ENCODE results near the gene ATG2B.

Gene ATG2B

GRCh38 chr14:96294246-96294645 lies 68.9 kb downstream of the ATG2B start:
- Mint-ChIP-seq H3K27ac (ENCODE audit: low read depth) (no peak overlapping the region), H3K9me3 (no peaks in the 10 kb centered on the region), H3K36me3 (ENCODE audit: insufficient read depth) (peaks cover 24% of the 10 kb centered on the region), H3K4me1 (no peaks in the 10 kb centered on the region), H3K27me3 (no peaks in the 10 kb centered on the region), H3K4me3 (no peak overlapping the region)
- no peak for ATAC-seq (replicated peaks; ENCODE audit: extremely low read depth, poor library complexity, severe bottlenecking)
- DNase-seq (ENCODE audit: low spot score in 2 of 2): no peak

- Mint-ChIP-seq H3K36me3 (ENCODE audit: insufficient read depth) (peaks cover 42% of the 10 kb centered on the region), H3K9me3 (no peaks in the 10 kb centered on the region), H3K4me1 (no peaks in the 10 kb centered on the region), H3K27me3 (no peaks in the 10 kb centered on the region), H3K27ac (ENCODE audit: low read depth) (no peak overlapping the region), H3K4me3 (no peak overlapping the region)
- ATAC-seq (replicated peaks; ENCODE audit: extremely low read depth, poor library complexity, severe bottlenecking) (no peak), DNase-seq (ENCODE audit: low spot score in 2 of 2) (no peak)
Measured at GRCh38 chr14:96287856-96288255, 75.3 kb downstream of the ATG2B start.

- DNase-seq (ENCODE audit: low spot score in 2 of 2) (no peak), ATAC-seq (replicated peaks; ENCODE audit: extremely low read depth, poor library complexity, severe bottlenecking) (no peak)
- H3K36me3 Mint-ChIP-seq (ENCODE audit: insufficient read depth): peaks cover 39% of the 10 kb centered on the region
- no peak overlapping the region for H3K27ac Mint-ChIP-seq (ENCODE audit: low read depth)
- H3K4me3 Mint-ChIP-seq: no peak overlapping the region
- no peaks in the 10 kb centered on the region for H3K27me3 Mint-ChIP-seq
- no peaks in the 10 kb centered on the region for H3K9me3 Mint-ChIP-seq
- H3K4me1 Mint-ChIP-seq: no peaks in the 10 kb centered on the region
Measured at GRCh38 chr14:96286251-96286650, 76.9 kb downstream of the ATG2B start.

GRCh38 chr14:96285667-96286066 lies 77.5 kb downstream of the ATG2B start:
- Mint-ChIP-seq H3K27ac (ENCODE audit: low read depth) (no peak overlapping the region), H3K4me1 (no peaks in the 10 kb centered on the region), H3K27me3 (no peaks in the 10 kb centered on the region), H3K9me3 (no peaks in the 10 kb centered on the region), H3K4me3 (no peak overlapping the region), H3K36me3 (ENCODE audit: insufficient read depth) (peaks cover 39% of the 10 kb centered on the region)
- no peak for DNase-seq (ENCODE audit: low spot score in 2 of 2)
- no peak for ATAC-seq (replicated peaks; ENCODE audit: extremely low read depth, poor library complexity, severe bottlenecking)

GRCh38 chr14:96284430-96284829 lies 78.7 kb downstream of the ATG2B start:
- Mint-ChIP-seq H3K27me3 (no peaks in the 10 kb centered on the region), H3K9me3 (no peaks in the 10 kb centered on the region), H3K36me3 (ENCODE audit: insufficient read depth) (peaks cover 30% of the 10 kb centered on the region), H3K4me3 (no peak overlapping the region), H3K4me1 (no peaks in the 10 kb centered on the region), H3K27ac (ENCODE audit: low read depth) (no peak overlapping the region)
- ATAC-seq (replicated peaks; ENCODE audit: extremely low read depth, poor library complexity, severe bottlenecking) (no peak), DNase-seq (ENCODE audit: low spot score in 2 of 2) (no peak)

GRCh38 chr14:96284008-96284407 lies 79.1 kb downstream of the ATG2B start:
- DNase-seq (ENCODE audit: low spot score in 2 of 2): no peak
- H3K27me3 Mint-ChIP-seq: no peaks in the 10 kb centered on the region
- no peak overlapping the region for H3K4me3 Mint-ChIP-seq
- no peak for ATAC-seq (replicated peaks; ENCODE audit: extremely low read depth, poor library complexity, severe bottlenecking)
- H3K27ac Mint-ChIP-seq (ENCODE audit: low read depth): no peak overlapping the region
- H3K9me3 Mint-ChIP-seq: no peaks in the 10 kb centered on the region
- peaks cover 26% of the 10 kb centered on the region for H3K36me3 Mint-ChIP-seq (ENCODE audit: insufficient read depth)
- no peaks in the 10 kb centered on the region for H3K4me1 Mint-ChIP-seq

GRCh38 chr14:96281486-96281885 lies 81.7 kb downstream of the ATG2B start:
- Mint-ChIP-seq H3K27me3 (no peaks in the 10 kb centered on the region), H3K9me3 (no peaks in the 10 kb centered on the region), H3K27ac (ENCODE audit: low read depth) (no peak overlapping the region), H3K4me1 (no peaks in the 10 kb centered on the region), H3K4me3 (no peak overlapping the region), H3K36me3 (ENCODE audit: insufficient read depth) (peaks cover 16% of the 10 kb centered on the region)
- DNase-seq (ENCODE audit: low spot score in 2 of 2) (no peak), ATAC-seq (replicated peaks; ENCODE audit: extremely low read depth, poor library complexity, severe bottlenecking) (no peak)

GRCh38 chr14:96280104-96280503 lies 83.0 kb downstream of the ATG2B start:
- Mint-ChIP-seq H3K27me3 (no peaks in the 10 kb centered on the region), H3K27ac (ENCODE audit: low read depth) (no peak overlapping the region), H3K9me3 (no peaks in the 10 kb centered on the region), H3K4me1 (no peaks in the 10 kb centered on the region), H3K36me3 (ENCODE audit: insufficient read depth) (peaks cover 7% of the 10 kb centered on the region), H3K4me3 (no peak overlapping the region)
- no peak for ATAC-seq (replicated peaks; ENCODE audit: extremely low read depth, poor library complexity, severe bottlenecking)
- no peak for DNase-seq (ENCODE audit: low spot score in 2 of 2)

- Mint-ChIP-seq H3K9me3 (no peaks in the 10 kb centered on the region), H3K27me3 (no peaks in the 10 kb centered on the region), H3K4me3 (no peak overlapping the region), H3K27ac (ENCODE audit: low read depth) (no peak overlapping the region), H3K4me1 (no peaks in the 10 kb centered on the region), H3K36me3 (ENCODE audit: insufficient read depth) (peaks cover 4% of the 10 kb centered on the region)
- DNase-seq (ENCODE audit: low spot score in 2 of 2) (no peak), ATAC-seq (replicated peaks; ENCODE audit: extremely low read depth, poor library complexity, severe bottlenecking) (no peak)
Measured at GRCh38 chr14:96279564-96279963, 83.6 kb downstream of the ATG2B start.

GRCh38 chr14:96277890-96278289 lies 85.3 kb downstream of the ATG2B start:
- no peak overlapping the region for H3K27ac Mint-ChIP-seq (ENCODE audit: low read depth)
- ATAC-seq (replicated peaks; ENCODE audit: extremely low read depth, poor library complexity, severe bottlenecking) (no peak), DNase-seq (ENCODE audit: low spot score in 2 of 2) (no peak)
- H3K27me3 Mint-ChIP-seq: no peaks in the 10 kb centered on the region
- peaks cover under 1% of the 10 kb centered on the region for H3K36me3 Mint-ChIP-seq (ENCODE audit: insufficient read depth)
- no peaks in the 10 kb centered on the region for H3K9me3 Mint-ChIP-seq
- no peaks in the 10 kb centered on the region for H3K4me1 Mint-ChIP-seq
- no peak overlapping the region for H3K4me3 Mint-ChIP-seq

- H3K9me3 Mint-ChIP-seq: no peaks in the 10 kb centered on the region
- no peak for ATAC-seq (replicated peaks; ENCODE audit: extremely low read depth, poor library complexity, severe bottlenecking)
- no peaks in the 10 kb centered on the region for H3K27me3 Mint-ChIP-seq
- DNase-seq (ENCODE audit: low spot score in 2 of 2): peak in 1 of 2 donors; percentile 31
- no peaks in the 10 kb centered on the region for H3K36me3 Mint-ChIP-seq (ENCODE audit: insufficient read depth)
- no peak overlapping the region for H3K27ac Mint-ChIP-seq (ENCODE audit: low read depth)
- H3K4me1 Mint-ChIP-seq: no peaks in the 10 kb centered on the region
- H3K4me3 Mint-ChIP-seq: no peak overlapping the region
Measured at GRCh38 chr14:96275177-96276112, 87.7 kb downstream of the ATG2B start.

- H3K4me1 Mint-ChIP-seq: no peaks in the 10 kb centered on the region
- no peaks in the 10 kb centered on the region for H3K9me3 Mint-ChIP-seq
- DNase-seq (ENCODE audit: low spot score in 2 of 2) (no peak), ATAC-seq (replicated peaks; ENCODE audit: extremely low read depth, poor library complexity, severe bottlenecking) (no peak)
- H3K4me3 Mint-ChIP-seq: no peak overlapping the region
- H3K27ac Mint-ChIP-seq (ENCODE audit: low read depth): no peak overlapping the region
- H3K27me3 Mint-ChIP-seq: no peaks in the 10 kb centered on the region
- no peaks in the 10 kb centered on the region for H3K36me3 Mint-ChIP-seq (ENCODE audit: insufficient read depth)
Measured at GRCh38 chr14:96274543-96274942, 88.6 kb downstream of the ATG2B start.

- Mint-ChIP-seq H3K27ac (ENCODE audit: low read depth) (no peak overlapping the region), H3K36me3 (ENCODE audit: insufficient read depth) (no peaks in the 10 kb centered on the region), H3K27me3 (no peaks in the 10 kb centered on the region), H3K9me3 (no peaks in the 10 kb centered on the region), H3K4me3 (no peak overlapping the region), H3K4me1 (no peaks in the 10 kb centered on the region)
- no peak for ATAC-seq (replicated peaks; ENCODE audit: extremely low read depth, poor library complexity, severe bottlenecking)
- no peak for DNase-seq (ENCODE audit: low spot score in 2 of 2)
Measured at GRCh38 chr14:96274122-96274521, 89.0 kb downstream of the ATG2B start.
